ENCODE measurements around the gene SPEN.
"Not testable (repeated sequence)": the region's sequence is repeated elsewhere in the genome, so short reads cannot be mapped to it uniquely, and the experiment has no call there.

The SPEN gene

GRCh38 chr1:15902882-15903281 is 55.4 kb downstream of the SPEN start:
- DNase-seq = no peak

- DNase-seq = no peak
These were observed 61.1 kb downstream of the SPEN start for GRCh38 chr1:15908597-15908996.

DNA sequence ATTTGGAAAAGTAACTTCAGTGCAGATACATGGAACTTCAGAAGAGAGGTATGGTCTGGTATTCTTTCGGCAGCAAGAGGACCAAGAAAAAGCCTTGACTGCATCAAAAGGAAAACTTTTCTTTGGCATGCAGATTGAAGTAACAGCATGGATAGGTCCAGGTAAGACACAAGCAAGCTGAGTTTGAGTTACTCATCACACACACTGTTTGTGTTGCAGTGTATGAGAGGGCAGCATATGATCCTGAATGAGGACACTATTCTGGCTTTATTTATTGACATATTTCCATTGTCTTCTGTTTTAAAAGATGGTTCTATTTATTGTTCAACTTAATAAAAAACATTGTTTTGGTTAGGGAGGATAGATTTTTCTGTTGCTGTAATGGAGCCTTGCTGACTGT is 63.6 kb downstream of the SPEN start:
- no peak for DNase-seq

GRCh38 chr1:15911927-15912326 is 64.4 kb downstream of the SPEN start:
- no peak for DNase-seq

DNA sequence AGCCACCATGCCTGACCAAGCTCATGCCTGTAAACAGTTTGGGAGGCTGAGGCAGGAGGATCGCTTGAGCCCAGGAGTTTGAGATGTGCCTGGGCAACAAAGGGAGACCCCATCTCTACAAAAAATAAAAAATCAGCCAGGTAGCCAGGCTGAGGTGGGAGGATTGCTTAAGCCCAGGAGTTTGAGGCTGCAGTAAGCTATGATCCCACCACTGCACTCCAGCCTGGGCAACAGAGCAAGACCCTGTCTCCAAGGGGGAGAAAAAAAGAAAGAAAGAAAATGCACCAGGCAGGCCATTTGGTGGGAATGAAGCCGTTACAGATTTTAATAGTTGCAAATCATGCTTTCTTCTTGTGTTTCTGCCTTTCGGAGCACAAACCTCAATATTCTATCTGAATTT is 66.1 kb downstream of the SPEN start:
- not testable (repeated sequence) for DNase-seq

DNA sequence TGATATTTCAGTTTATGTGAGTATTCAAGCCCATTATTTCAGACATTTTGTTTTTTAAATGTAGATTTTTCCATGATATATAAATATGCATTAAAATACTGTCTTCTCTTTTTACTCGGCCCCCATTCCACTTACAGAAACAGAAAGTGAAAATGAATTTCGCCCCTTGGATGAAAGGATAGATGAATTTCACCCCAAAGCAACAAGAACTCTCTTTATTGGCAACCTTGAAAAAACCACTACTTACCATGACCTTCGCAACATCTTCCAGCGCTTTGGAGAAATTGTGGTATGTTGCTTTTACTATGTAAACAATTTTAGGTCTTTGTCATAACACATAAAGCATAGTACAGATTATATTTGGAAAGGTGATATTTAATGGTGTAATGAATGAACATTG is 68.5 kb downstream of the SPEN start:
- DNase-seq = no peak

GRCh38 chr1:15916417-15916816 is 68.9 kb downstream of the SPEN start:
- no peak for DNase-seq

DNA sequence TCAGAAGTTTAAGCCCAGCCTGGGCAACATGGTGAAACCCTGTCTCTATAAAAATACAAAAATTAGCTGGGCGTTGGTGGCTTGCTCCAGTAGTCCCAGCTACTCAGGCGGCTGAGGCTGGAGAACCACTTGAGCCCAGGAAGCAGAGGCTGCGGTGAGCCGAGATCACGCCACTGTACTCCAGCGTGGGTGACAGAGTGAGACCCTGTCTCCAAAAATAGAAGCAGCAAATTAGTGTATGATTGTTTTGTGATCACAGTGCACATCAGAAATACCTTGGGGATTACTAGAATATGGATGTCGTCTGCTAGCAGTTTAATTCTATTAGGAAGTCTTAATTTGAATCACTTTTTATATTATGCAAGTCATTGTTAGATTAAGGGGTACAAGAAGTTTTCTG is 69.4 kb downstream of the SPEN start:
- DNase-seq = no peak

DNA sequence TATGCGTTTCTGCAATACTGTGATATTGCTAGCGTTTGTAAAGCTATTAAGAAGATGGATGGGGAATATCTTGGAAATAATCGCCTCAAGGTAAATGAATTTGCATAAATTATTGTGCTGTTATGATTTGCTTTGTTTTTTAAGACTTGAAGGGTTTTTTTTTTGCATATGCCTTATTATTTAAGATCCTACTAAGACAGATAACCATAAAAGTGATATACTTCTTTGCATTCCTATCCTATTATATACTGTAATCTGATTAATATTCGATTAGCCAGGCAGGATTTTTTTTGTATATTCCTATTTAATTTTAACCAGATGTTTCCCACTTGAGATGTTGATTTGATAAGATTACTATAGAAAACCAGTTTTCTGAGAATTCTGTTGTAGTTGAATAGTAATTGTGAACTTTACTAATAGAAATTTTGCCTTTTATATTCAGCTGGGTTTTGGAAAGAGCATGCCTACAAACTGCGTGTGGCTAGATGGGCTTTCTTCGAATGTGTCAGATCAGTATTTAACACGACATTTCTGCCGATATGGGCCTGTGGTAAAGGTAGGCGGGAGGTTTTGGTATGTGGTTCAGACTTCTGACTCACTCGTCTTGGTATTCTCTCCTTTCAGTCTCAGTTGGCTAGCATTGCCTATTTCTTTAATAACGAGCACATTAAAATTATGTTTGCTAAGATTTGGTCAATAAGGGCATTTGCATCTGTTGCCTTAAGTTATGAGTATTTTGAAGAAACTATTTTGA is 71.6 kb downstream of the SPEN start:
- peak; percentile 56 for DNase-seq

DNA sequence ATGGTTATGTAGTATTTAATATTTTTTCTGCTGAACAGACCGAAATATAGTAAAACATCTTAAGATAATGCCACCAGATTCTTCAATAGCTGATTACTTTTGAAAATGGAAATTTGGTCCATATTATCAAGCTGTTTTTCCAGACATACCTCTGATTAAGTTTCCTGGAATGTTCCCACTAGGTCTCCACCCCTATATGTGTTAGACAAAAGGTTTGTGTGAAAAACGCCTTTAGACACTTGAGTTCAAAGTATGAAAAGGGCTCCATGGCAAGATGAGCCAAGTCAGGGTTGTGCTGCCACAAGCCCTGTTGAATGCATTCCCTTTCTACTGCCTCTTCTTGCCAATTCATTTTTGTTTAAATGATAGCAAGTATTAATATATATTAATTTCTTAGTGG is 75.7 kb downstream of the SPEN start:
- DNase-seq = no peak

GRCh38 chr1:15926448-15926847 is 78.9 kb downstream of the SPEN start:
- not testable (repeated sequence) for DNase-seq

- DNase-seq = no peak
These were observed 81.8 kb downstream of the SPEN start for GRCh38 chr1:15928971-15929965.

- DNase-seq = no peak
These were observed 83.9 kb downstream of the SPEN start for GRCh38 chr1:15931401-15931800.

DNA sequence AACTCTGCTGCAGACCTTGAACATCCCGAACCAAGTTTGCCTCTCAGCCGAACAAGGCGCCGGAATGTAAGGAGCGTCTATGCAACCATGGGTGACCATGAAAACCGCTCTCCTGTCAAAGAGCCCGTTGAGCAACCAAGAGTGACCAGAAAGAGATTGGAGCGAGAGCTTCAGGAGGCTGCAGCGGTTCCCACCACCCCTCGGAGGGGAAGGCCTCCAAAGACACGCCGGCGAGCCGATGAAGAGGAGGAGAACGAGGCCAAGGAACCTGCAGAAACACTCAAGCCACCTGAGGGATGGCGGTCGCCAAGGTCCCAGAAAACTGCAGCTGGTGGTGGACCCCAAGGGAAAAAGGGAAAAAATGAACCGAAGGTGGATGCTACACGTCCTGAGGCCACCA is 84.4 kb downstream of the SPEN start:
- DNase-seq = no peak

DNA sequence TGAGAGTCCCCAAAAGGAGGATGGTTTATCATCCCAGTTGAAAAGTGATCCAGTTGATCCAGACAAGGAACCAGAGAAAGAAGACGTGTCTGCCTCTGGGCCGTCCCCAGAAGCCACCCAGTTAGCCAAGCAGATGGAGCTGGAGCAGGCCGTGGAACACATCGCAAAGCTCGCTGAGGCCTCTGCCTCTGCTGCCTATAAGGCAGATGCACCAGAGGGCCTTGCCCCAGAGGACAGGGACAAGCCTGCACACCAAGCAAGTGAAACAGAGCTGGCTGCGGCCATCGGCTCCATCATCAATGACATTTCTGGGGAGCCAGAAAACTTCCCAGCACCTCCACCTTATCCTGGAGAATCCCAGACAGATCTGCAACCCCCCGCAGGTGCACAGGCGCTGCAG is 85.1 kb downstream of the SPEN start:
- no peak for DNase-seq

DNA sequence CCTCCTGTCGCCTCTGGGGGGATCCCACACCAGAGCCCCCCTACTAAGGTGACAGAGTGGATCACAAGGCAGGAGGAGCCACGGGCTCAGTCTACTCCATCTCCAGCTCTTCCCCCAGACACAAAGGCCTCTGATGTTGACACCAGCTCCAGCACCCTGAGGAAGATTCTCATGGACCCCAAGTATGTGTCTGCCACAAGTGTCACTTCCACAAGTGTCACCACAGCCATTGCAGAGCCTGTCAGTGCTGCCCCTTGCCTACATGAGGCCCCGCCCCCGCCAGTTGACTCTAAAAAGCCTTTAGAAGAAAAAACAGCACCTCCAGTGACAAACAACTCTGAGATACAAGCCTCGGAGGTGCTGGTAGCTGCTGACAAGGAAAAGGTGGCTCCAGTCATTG is 86.2 kb downstream of the SPEN start:
- no peak for DNase-seq

GRCh38 chr1:15934211-15935055 is 86.9 kb downstream of the SPEN start:
- DNase-seq = no peak

- no peak for DNase-seq
These were observed 87.8 kb downstream of the SPEN start for GRCh38 chr1:15935056-15935950.

- no peak for DNase-seq
These were observed 88.5 kb downstream of the SPEN start for GRCh38 chr1:15936025-15936424.

- DNase-seq = no peak
These were observed 89.6 kb downstream of the SPEN start for GRCh38 chr1:15937146-15937545.

GRCh38 chr1:15937706-15938168 is 90.2 kb downstream of the SPEN start:
- no peak for DNase-seq

- no peak for DNase-seq
These were observed 91.2 kb downstream of the SPEN start for GRCh38 chr1:15938628-15939161.

All from activated gamma-delta T cell treated with Interleukin-2 at 50 U/mL for 16 hours (primary cell).